NCI-H2171 treated with DMSO at 0.1 percent for 48 hours (cell line): ENCODE data around the gene NRXN3.

Experiments
- DNase-seq: peaks from one replicate; lab custom pipeline; 2025; lab: John Stamatoyannopoulos, UW

The NRXN3 gene

GRCh38 chr14:79137045-79137430 lies 966.9 kb downstream of the NRXN3 start:
- DNase-seq: peak; percentile 46

DNA sequence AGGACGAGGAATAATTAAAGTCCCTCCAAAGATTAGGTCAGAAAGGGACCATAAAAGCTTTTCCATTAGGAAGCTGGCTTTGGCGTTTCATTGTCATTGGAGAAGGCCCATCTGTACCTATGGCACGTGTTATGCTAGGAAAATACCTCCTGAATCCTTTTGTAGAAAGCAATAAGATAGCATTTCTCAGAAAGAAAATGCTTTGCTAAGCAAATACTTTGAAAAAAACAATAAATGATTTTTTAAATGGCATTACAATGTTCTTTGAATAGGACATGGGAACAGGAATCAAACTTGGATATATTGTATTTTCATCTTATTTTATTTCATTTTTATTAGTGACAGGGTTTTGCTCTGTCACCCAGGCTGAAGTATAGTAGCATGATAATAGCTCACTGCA lies 967.7 kb downstream of the NRXN3 start:
- no peak for DNase-seq

GRCh38 chr14:79144896-79145295 lies 974.7 kb downstream of the NRXN3 start:
- DNase-seq: no peak

DNA sequence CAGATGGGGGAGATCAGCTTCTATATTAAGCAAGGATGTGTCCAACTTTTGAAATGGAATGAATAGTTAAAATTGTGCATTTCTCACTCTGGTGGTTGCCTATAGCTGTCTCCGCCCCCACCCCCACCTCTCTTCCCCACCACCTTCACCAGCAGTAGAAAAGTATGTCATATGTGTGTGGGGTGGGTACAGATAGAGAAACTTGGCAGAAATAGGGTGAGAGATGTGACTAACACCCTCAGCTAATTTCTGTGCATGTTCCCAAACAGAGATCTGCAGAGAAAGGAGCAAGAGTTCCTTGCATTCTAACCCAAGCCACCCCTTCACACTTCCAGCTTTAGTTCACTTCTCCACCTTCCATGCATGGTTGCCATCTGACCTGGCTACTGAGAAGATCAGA lies 980.1 kb downstream of the NRXN3 start:
- no peak for DNase-seq

GRCh38 chr14:79157369-79157768 lies 987.2 kb downstream of the NRXN3 start:
- no peak for DNase-seq

DNA sequence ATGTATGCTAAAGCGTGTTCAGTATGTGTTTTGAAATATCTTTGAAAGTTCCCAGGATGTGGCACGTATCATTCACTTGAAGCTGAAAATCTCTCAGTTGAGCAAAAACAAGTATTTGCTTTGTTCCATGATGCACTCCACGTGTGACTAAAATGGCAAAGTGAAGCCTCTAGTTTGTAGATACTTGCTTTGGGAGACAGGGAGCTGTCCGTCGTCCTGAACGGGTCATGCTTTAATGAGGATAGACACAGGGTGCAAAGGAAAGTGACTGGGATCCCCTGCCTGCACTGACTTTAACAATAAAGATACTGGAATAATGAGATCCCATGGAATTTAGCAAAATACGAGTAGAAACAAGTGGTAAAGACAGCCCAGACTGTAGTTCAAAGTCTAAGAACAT lies 991.4 kb downstream of the NRXN3 start:
- DNase-seq: no peak

DNA sequence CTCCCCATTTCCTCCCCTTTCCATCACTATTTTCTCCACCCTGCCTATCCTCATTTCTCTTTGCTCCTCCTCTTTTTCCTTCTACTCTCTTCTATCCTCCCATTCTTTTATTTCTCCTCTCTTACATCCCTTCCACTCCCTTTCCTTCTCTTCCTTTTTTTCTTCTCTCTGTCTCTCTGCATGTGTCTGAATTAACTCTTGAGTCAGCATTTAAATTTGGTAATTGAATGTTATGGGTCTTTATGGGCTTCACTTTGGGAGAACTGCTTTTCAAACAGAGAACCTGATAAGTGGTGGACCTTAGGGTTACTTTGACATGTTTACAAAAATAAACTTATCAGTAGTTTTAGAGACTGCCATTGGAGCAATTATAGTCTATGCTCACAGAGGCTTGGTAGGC lies 992.7 kb downstream of the NRXN3 start:
- no peak for DNase-seq

- DNase-seq: no peak
Measured at GRCh38 chr14:79165471-79166090, 995.4 kb downstream of the NRXN3 start.

GRCh38 chr14:79166171-79166570 lies 996.0 kb downstream of the NRXN3 start:
- DNase-seq: no peak

DNA sequence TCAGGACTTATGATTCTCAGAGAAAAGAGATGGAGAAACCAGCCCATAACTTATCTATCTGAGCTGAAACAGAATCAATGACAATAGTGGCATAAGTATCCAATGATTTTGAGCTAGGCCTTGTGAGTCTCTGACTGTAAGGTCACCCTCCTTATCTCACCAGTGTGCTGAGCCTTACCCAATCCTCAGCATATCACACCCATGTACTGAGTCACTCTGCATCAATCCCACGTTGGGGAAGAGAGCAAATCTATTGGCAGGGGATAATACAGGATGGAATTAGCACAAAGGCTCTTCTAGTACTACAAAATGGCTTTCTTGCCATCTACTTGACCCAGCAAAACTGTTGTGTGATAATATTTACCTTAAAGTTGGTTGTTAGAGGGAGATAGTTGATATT lies 997.8 kb downstream of the NRXN3 start:
- DNase-seq: no peak

DNA sequence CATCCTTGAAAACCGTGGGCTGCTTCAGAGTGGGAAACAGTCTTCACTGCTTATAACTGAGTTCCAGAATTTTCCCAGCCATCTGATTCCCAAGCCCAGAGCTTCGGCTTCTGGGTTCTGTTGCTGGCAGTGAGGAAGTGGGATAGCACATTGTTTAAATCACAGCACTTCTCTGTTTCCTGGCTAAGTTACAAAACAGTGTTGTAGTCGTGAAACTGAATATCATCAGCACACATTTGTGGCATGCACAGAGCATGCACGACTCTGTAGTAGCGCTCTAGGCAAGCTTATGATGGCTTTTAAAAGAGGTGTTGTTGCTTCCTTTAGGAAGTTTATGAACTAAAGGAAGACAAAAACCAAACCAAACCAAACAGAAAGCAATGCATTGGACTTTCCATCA lies 1005.5 kb downstream of the NRXN3 start:
- no peak for DNase-seq

DNA sequence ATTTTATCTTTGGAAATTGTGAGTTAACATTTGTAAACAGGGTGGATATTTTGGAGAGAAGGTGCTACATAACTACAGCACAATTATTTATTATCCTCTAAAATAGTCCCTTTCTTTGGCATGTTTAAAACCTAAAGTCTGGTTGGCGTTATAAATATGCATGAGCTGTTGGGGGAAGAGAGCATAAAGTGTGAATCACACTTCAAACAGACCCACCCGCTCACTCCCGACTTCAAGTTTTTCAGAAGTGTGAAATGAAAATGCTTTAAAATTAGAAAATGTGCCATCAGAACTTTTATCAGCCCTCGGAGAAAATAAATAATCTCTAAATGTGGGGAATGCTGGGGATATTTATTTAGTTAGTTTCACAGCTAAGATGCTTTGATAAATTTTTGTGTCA lies 1006.9 kb downstream of the NRXN3 start:
- no peak for DNase-seq

GRCh38 chr14:79178719-79179118 lies 1008.5 kb downstream of the NRXN3 start:
- no peak for DNase-seq

DNA sequence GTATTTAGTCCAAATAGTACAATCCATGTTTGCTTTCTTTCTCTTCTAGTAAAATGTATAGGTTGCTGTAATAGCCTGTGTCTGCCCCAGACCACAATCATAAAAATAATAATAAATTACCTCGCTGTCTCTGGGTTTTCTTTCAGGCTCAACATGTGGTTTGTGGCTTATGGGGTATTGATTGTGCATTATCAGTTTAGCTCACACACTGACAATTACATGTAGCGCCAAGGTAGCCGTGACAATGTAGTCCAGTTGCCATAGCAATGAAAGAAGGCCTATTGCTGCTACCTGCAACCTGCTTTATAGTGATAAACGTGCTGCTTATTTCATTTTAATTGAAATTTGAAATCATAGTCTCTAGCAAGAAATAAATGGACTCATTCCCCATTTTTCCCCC lies 1009.8 kb downstream of the NRXN3 start:
- no peak for DNase-seq

DNA sequence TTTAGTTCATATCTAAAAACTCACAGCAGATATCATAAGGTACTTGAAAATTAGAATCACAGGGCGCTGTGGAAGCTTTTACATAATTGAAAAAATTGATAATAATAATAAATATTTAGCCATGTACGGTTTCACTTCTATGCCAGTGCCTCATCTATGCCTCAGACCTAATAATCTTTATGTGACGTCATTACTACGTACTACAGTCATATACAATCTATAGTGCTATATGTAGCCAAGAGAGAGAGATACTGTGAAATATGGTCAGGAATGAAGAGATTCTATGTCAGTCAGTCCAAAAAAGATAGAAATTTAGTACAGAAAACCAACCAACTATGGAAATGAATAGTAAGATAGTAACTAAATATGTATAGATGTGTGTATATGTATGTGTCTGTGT lies 1010.5 kb downstream of the NRXN3 start:
- no peak for DNase-seq

GRCh38 chr14:79186523-79186922 lies 1016.4 kb downstream of the NRXN3 start:
- DNase-seq: no peak

DNA sequence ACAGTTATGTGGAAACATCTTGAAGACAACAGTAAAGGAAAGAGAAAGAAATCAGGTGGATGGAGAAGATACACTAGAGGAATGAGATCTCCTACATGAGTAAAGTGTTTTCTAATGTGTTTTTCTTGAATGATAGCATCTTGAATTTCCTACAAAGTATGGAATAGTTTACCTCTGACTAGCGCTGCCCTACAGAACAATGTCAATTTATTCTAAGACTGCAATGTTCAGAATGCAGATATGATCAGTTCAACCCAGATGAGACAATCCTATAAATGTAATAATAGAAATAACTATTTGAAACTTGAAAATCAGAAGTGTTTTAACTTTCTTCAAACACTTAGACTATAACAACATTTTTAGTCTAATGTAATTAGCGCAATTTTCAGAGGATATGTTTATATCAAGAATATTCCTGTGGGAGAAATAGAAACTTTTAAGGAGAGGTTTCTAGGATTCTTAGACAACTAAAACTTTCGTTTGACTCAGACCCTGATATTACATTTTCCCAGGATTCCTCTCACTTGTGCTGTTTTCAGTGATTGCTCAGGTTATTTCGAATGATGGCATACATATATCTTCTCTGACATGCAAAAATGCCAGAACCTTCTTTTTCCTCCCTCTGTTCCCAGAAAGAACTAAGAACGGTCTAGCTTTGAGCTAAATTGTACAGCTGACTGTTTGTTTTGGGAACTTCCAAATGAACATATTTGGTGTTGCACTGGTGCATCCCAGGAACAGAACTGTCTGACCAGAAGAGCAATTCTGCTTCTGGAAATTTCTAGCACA lies 1023.7 kb downstream of the NRXN3 start:
- no peak for DNase-seq

DNA sequence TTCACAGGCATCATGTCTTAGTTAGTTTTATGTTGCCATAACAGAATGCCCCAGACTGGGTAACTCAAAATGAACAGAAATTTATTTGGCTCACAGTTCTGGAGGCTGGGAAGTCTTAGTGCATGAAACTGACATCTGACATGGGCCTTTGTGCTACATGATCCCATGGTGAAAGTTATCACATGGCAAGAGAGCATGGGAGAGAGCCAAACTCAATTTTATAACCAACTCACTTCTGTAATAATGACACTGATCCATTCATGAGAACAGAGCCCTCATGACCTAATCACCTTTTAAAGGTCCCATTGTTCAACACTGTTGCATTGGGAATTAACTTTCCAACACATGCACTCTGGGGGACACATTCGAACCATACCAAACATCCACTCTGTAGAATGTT lies 1026.0 kb downstream of the NRXN3 start:
- DNase-seq: no peak

GRCh38 chr14:79197516-79197915 lies 1027.3 kb downstream of the NRXN3 start:
- DNase-seq: no peak

GRCh38 chr14:79199217-79199616 lies 1029.0 kb downstream of the NRXN3 start:
- no peak for DNase-seq

GRCh38 chr14:79201564-79202207 lies 1031.5 kb downstream of the NRXN3 start:
- DNase-seq: peak; percentile 48

DNA sequence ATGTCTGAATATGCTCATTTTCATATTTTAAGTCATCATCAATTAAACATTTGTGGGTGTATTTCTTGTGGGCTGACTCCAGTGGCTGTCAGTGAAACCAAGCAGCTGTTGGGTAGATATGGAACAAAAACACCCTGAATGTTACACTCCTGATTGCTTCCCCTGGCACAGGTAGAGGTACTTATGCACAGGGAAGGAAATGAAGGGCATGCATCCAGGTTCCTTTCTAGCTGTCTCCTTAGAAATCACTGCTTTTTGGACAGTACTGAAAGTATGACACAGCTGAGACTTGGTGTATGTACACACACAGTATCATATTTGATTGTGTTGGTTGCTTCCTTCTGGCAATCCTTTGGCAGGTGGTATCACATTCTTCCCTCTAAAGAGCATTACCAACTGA lies 1034.4 kb downstream of the NRXN3 start:
- peak; percentile 62 for DNase-seq

DNA sequence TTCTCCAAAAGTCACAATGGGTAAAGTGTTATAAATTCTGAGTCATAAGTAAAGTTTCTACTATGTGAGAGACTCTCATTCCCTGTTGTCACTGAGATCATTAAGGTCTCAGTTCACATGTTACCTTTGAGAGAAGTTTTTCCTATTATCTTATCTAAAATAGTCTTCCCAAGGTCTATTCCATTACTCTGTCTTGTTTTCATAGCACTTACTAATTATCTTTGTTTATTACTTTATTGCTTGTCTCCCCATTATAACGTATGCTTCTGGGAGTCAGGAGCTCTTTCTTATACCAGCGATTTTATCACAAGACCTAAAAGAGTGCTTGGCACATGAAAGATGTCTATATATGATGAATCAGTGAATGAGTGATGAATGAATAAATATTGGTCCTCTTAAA lies 1039.2 kb downstream of the NRXN3 start:
- DNase-seq: no peak
